ENCODE measurements around the gene MACROD1.

- TF ChIP-seq POLR2A (IDR thresholded peaks at IDR 0.05; ENCODE audit: extremely low read depth, insufficient read length) (no peak), CTCF (IDR thresholded peaks at IDR 0.05; ENCODE audit: low read depth, low read length) (no peak), MYC (IDR thresholded peaks at IDR 0.05; ENCODE audit: low read depth, low read length) (no peak)
These were observed 157.5 kb downstream of the MACROD1 start for GRCh38 chr11:64008283-64008913.
